IMR-90 (cell line): ENCODE results near the gene KLHL7. TPM values are rescaled to one million over a fixed set of nuclear protein-coding genes. Genes with fewer than 3 reads are reported as not detected.

Experiments
- ATAC-seq: fragments of 200-7000 bp; cut with Tn5 transposase; 2 replicates; pipeline ENCODE4 v1.9.1; 2020; ENCODE audit warnings: low read depth, mild to moderate bottlenecking, moderate library complexity
- BruUV-seq: library from RNA; stranded (reverse); fragments of 400-500 nt; replicated peaks from 2 replicates; lab custom pipeline; 2021; lab: Mats Ljungman, UMichigan
- CTCF ChIA-PET: fragments of 300-600 bp; formaldehyde crosslinking; extraction: SDS; loops from one replicate; lab custom pipeline; 2021; ENCODE audit warnings: antibody characterized with exemption; lab: Yijun Ruan, JAX
- POLR2A ChIA-PET: fragments of 300-600 bp; sonication (Branson Sonifier 250); formaldehyde crosslinking; loops from one replicate; lab custom pipeline; 2022; ENCODE audit warnings: antibody characterized with exemption; ENCODE audit not compliant: unreplicated experiment; lab: Charles Lee
- DNase-seq: peaks from one replicate; pipeline ENCODE4 v3.0.0; 2013
- H2AFZ ChIP-seq: replicated peaks from 2 replicates; pipeline ENCODE3; 2013; ENCODE audit warnings: low read length, mild to moderate bottlenecking; ENCODE audit not compliant: poor library complexity
- H2AK5ac ChIP-seq: 2 replicates; pipeline ENCODE4 v1.6.1; 2013; ENCODE audit warnings: low read depth, low read length, inconsistent platforms
- H2AK9ac ChIP-seq: replicated peaks from 2 replicates; pipeline ENCODE3; 2013; ENCODE audit warnings: mild to moderate bottlenecking, low read depth, low read length, moderate library complexity; ENCODE audit not compliant: poor library complexity
- H2BK120ac ChIP-seq: 2 replicates; pipeline ENCODE4 v1.6.1; 2013; ENCODE audit warnings: low read depth, low read length, inconsistent platforms
- H2BK15ac ChIP-seq: 3 replicates; pipeline ENCODE4 v1.6.1; 2013; ENCODE audit warnings: low read depth, low read length, inconsistent platforms
- H2BK20ac ChIP-seq: 2 replicates; pipeline ENCODE4 v1.6.1; 2013; ENCODE audit warnings: low read depth, mild to moderate bottlenecking, inconsistent platforms, low read length, moderate library complexity
- H2BK5ac ChIP-seq: 2 replicates; pipeline ENCODE4 v1.6.1; 2013; ENCODE audit warnings: mild to moderate bottlenecking, low read depth, low read length, inconsistent platforms; ENCODE audit not compliant: poor library complexity, severe bottlenecking
- H3K14ac ChIP-seq: replicated peaks from 2 replicates; pipeline ENCODE4 v1.6.1; 2013; ENCODE audit warnings: low read depth, low read length, inconsistent platforms
- H3K18ac ChIP-seq: 2 replicates; pipeline ENCODE4 v1.6.1; 2013; ENCODE audit warnings: low read depth, low read length, control low read depth
- H3K23ac ChIP-seq: 2 replicates; pipeline ENCODE4 v1.6.1; 2013; ENCODE audit warnings: low read depth, low read length, inconsistent platforms
- H3K27ac ChIP-seq: 2 replicates; pipeline ENCODE4 v1.5.1; 2013; ENCODE audit warnings: mild to moderate bottlenecking, control low read depth, low read length; ENCODE audit not compliant: insufficient read depth
- H3K27me3 ChIP-seq: 2 replicates; pipeline ENCODE4 v1.6.1; 2013; ENCODE audit warnings: low read length; ENCODE audit not compliant: control insufficient read depth, insufficient read depth
- H3K36me3 ChIP-seq: 2 replicates; pipeline ENCODE4 v1.6.1; 2013; ENCODE audit warnings: low read length, mixed read lengths; ENCODE audit not compliant: control insufficient read depth, insufficient read depth
- H3K4ac ChIP-seq: 2 replicates; pipeline ENCODE4 v1.6.1; 2013; ENCODE audit warnings: low read depth, low read length, inconsistent platforms
- H3K4me1 ChIP-seq: 2 replicates; pipeline ENCODE4 v1.6.1; 2013; ENCODE audit warnings: low read length, mixed read lengths; ENCODE audit not compliant: control insufficient read depth, insufficient read depth
- H3K4me2 ChIP-seq: 2 replicates; pipeline ENCODE4 v1.6.1; 2013; ENCODE audit warnings: low read depth, mild to moderate bottlenecking, control low read depth, low read length, moderate library complexity
- H3K4me3 ChIP-seq: 2 replicates; pipeline ENCODE4 v1.5.1; 2013; ENCODE audit warnings: low read depth, mild to moderate bottlenecking, control low read depth, low read length, moderate library complexity; ENCODE audit not compliant: insufficient read depth
- H3K56ac ChIP-seq: 2 replicates; pipeline ENCODE4 v1.6.1; 2013; ENCODE audit warnings: low read length, inconsistent platforms; ENCODE audit not compliant: insufficient read depth; ENCODE audit errors: extremely low read depth
- H3K79me1 ChIP-seq, 2 experiments: 2 replicates each; pipeline ENCODE4 v1.6.1; 2013; ENCODE audit warnings: low read length in 2 of 2, inconsistent platforms in 1 of 2, low read depth in 1 of 2
- H3K9ac ChIP-seq: 2 replicates; pipeline ENCODE4 v1.6.1; 2013; ENCODE audit warnings: low read depth, low read length, control low read depth
- H3K9me1 ChIP-seq: 2 replicates; pipeline ENCODE4 v1.6.1; 2013; ENCODE audit warnings: low read length, inconsistent platforms; ENCODE audit not compliant: insufficient read depth
- H3K9me3 ChIP-seq: 2 replicates; pipeline ENCODE4 v1.6.1; 2013; ENCODE audit warnings: low read length; ENCODE audit not compliant: control insufficient read depth, insufficient read depth
- H4K20me1 ChIP-seq: 2 replicates; pipeline ENCODE4 v1.6.1; 2013; ENCODE audit warnings: low read length, inconsistent platforms; ENCODE audit not compliant: insufficient read depth
- H4K5ac ChIP-seq: 2 replicates; pipeline ENCODE4 v1.6.1; 2013; ENCODE audit warnings: mild to moderate bottlenecking, low read depth, low read length, control low read depth
- H4K8ac ChIP-seq, 2 experiments: 2 replicates each; pipeline ENCODE4 v1.6.1; 2013; ENCODE audit warnings: low read depth in 2 of 2, low read length in 2 of 2, control low read depth in 1 of 2, inconsistent platforms in 1 of 2
- H4K91ac ChIP-seq: 2 replicates; pipeline ENCODE4 v1.6.1; 2013; ENCODE audit warnings: low read depth, low read length, inconsistent platforms; ENCODE audit not compliant: insufficient read depth
- CHD1 ChIP-seq: IDR thresholded peaks from 2 replicates; pipeline ENCODE4 v1.6.1; 2012; ENCODE audit warnings: low read depth, low read length, improper control_type of control experiment
- ELK1 ChIP-seq: fragments of 150-350 bp; IDR thresholded peaks from 2 replicates; pipeline ENCODE4 v1.6.1; 2016; ENCODE audit warnings: low read depth, mild to moderate bottlenecking, low read length, moderate library complexity, borderline replicate concordance
- FOS ChIP-seq: fragments of 150-350 bp; IDR thresholded peaks from 2 replicates; pipeline ENCODE4 v1.6.1; 2016; ENCODE audit warnings: low read depth, low read length
- MAFK ChIP-seq: IDR thresholded peaks from 2 replicates; pipeline ENCODE4 v1.6.1; 2012; ENCODE audit warnings: low read depth, low read length, improper control_type of control experiment
- MXI1 ChIP-seq: IDR thresholded peaks from 2 replicates; pipeline ENCODE4 v1.6.1; 2012; ENCODE audit warnings: low read depth, mild to moderate bottlenecking, low read length, moderate library complexity, borderline replicate concordance
- RCOR1 ChIP-seq: IDR thresholded peaks from 2 replicates; pipeline ENCODE4 v1.6.1; 2012; ENCODE audit warnings: mild to moderate bottlenecking, low read length, improper control_type of control experiment; ENCODE audit not compliant: insufficient replicate concordance
- SMC3 ChIP-seq: fragments of 150-350 bp; IDR thresholded peaks from 2 replicates; pipeline ENCODE4 v1.6.1; 2016; ENCODE audit warnings: low read depth, mild to moderate bottlenecking, antibody characterized with exemption, low read length, moderate library complexity
- WGBS, 2 experiments: methylation state at CpG; one replicate each; pipeline versions ENCODE4 v1.1.5 to v1.1.7; 2013; ENCODE audit warnings: missing lambda C conversion rate in 2 of 2; ENCODE audit not compliant: insufficient read length in 1 of 2; ENCODE audit errors: extremely low coverage in 2 of 2; 5-methylcytosine and 5-hydroxymethylcytosine counted together
- dilution Hi-C: fragments of 300-500 bp; cut with HindIII; formaldehyde crosslinking; loops from one replicate; pipeline ENCODE4 v1.14.3; 2018; ENCODE audit warnings: low sequenced_read_pairs; ENCODE audit not compliant: unreplicated experiment
- in situ Hi-C: fragments of 300-500 bp; cut with MboI; formaldehyde crosslinking; loops from 3 replicates; pipeline ENCODE4 v1.14.3; 2019; ENCODE audit warnings: low sequenced_read_pairs, inconsistent platforms, mixed read lengths
- intact Hi-C: fragments of 100-400 bp; cut with micrococcal nuclease; formaldehyde crosslinking; loops from 2 replicates; pipeline ENCODE4 v1.10.0; 2022
- polyA plus RNA-seq, 3 experiments: library from polyadenylated mRNA; depleted of rRNA; stranded (reverse); fragments of >200 nt; gene quantifications; 2 replicates each; pipeline ENCODE4 v1.2.3, GENCODE V29; 2012; ENCODE audit warnings: low replicate concordance in 1 of 3
- total RNA-seq: library from RNA; depleted of rRNA; stranded (reverse); fragments of >200 nt; gene quantifications from 2 replicates; pipeline ENCODE4 v1.2.3, GENCODE V29; 2012

The KLHL7 gene
- total and polyA plus RNA-seq, 2 of the 4 experiments (the other 2 are of a cell fraction), result 24.6 to 29.2 TPM

GRCh38 chr7:23114896-23115295, 9.3 kb downstream of the KLHL7 start:
- Histone ChIP-seq H2AK9ac (no peak overlapping the region), H4K5ac (no peak overlapping the region), H2AK5ac (no peak overlapping the region), H3K9me1 (no peaks in the 10 kb centered on the region), H3K4me2 (no peak overlapping the region), H3K27me3 (no peaks in the 10 kb centered on the region), H2BK15ac (no peak overlapping the region), H3K79me1 (peaks cover 25 to 67% of the 10 kb centered on the region in 2 experiments), H4K8ac (no peak overlapping the region), H4K20me1 (peaks cover 10% of the 10 kb centered on the region), H3K4ac (no peak overlapping the region), H3K14ac (no peak overlapping the region), H3K9ac (no peak overlapping the region), H2BK120ac (no peak overlapping the region), H3K23ac (0 out of 2 replicates have a peak overlapping the region, but pooled peaks have one; percentile 19), H3K27ac (no peak overlapping the region; the same call in 1 of the 2 replicates), H2AFZ (no peak overlapping the region), H3K4me3 (no peak overlapping the region), H3K4me1 (peaks cover 3% of the 10 kb centered on the region; the same call in 1 of the 2 replicates), H3K18ac (no peak overlapping the region), H2BK5ac (no peak overlapping the region), H4K91ac (no peak overlapping the region), H3K36me3 (0 out of 2 replicates have a peak, but pooled peaks cover 3% of the 10 kb centered on the region), H2BK20ac (no peak overlapping the region), H3K9me3 (no peaks in the 10 kb centered on the region), H3K56ac (no peak overlapping the region)
- dilution Hi-C loops (no loop called here), intact Hi-C loops (loop anchor here (1.0 kb wide), 1 partner anchor 9 kb away; no protein-coding TSS in a partner anchor), in situ Hi-C loops (no loop called here)
- no peak for TF ChIP-seq MAFK
- no peak for TF ChIP-seq MXI1
- TF ChIP-seq ELK1, result no peak
- TF ChIP-seq SMC3, result no peak
- TF ChIP-seq CHD1, result no peak
- no peak for TF ChIP-seq RCOR1
- TF ChIP-seq FOS, result no peak
- DNase-seq (peak; percentile 63), ATAC-seq (peak; percentile 96)
- POLR2A ChIA-PET, result no interaction called here
- no TSS peak for BruUV-seq
- CTCF ChIA-PET, result interaction anchor here (1.4 to 2.7 kb wide), 2 partner anchors 8 to 29 kb away, joined by 4 to 13 read pairs; partner anchors contain the start of gene KLHL7
- no CpG with 5 or more reads among the region's 3 CpGs for WGBS, 2 experiments
